CD14-positive monocyte (primary cell): ENCODE results near the gene GIT1. TPM values are rescaled to one million over a fixed set of nuclear protein-coding genes. Genes with fewer than 3 reads are reported as not detected.
A peak's percentile ranks its signal among the peaks of the same experiment; 100 is the strongest.

ENCODE experiments used
- DNase-seq, 3 donors: peaks; one replicate each; pipeline ENCODE4 v3.0.0-alpha.2; 2011 to 2022
- H2AFZ ChIP-seq: 2 replicates; pipeline ENCODE4 v1.6.0; 2012; ENCODE audit warnings: mild to moderate bottlenecking, low read depth, low read length, inconsistent platforms; ENCODE audit not compliant: insufficient read depth, poor library complexity, severe bottlenecking
- H3K27ac ChIP-seq, 2 donors: 1 replicate in 1 of 2; 2 replicates in 1 of 2; pipeline ENCODE4 v1.5.1; 2012 to 2013; ENCODE audit warnings: low read length in 2 of 2, control low read depth in 1 of 2, inconsistent platforms in 1 of 2, low read depth in 1 of 2, mild to moderate bottlenecking in 1 of 2
- H3K27me3 ChIP-seq, 2 donors: one replicate each; pipeline versions ENCODE4 v1.6.0 to v1.6.1; 2011 to 2013; ENCODE audit warnings: low read length in 2 of 2; ENCODE audit not compliant: control insufficient read depth in 2 of 2, insufficient read depth in 2 of 2
- H3K36me3 ChIP-seq, 2 donors: replicated peaks in 1 of 2; 1 replicate in 1 of 2; 2 replicates in 1 of 2; pipeline versions ENCODE4 v1.5.1 to v1.6.1; 2012 to 2013; ENCODE audit warnings: low read length in 2 of 2, control low read depth in 1 of 2, inconsistent platforms in 1 of 2, mild to moderate bottlenecking in 1 of 2; ENCODE audit not compliant: insufficient read depth in 2 of 2, control insufficient read depth in 1 of 2
- H3K4me1 ChIP-seq, 2 donors: 1 replicate in 1 of 2; 2 replicates in 1 of 2; pipeline versions ENCODE4 v1.5.1 to v1.6.1; 2012 to 2013; ENCODE audit warnings: low read length in 2 of 2, control low read depth in 1 of 2, inconsistent platforms in 1 of 2, mild to moderate bottlenecking in 1 of 2, moderate library complexity in 1 of 2; ENCODE audit not compliant: insufficient read depth in 2 of 2, control insufficient read depth in 1 of 2
- H3K4me2 ChIP-seq: replicated peaks from 2 replicates; pipeline ENCODE3; 2012; ENCODE audit warnings: low read length, moderate library complexity, mild to moderate bottlenecking; ENCODE audit not compliant: poor library complexity, severe bottlenecking; ENCODE audit errors: extremely low read depth
- H3K4me3 ChIP-seq, 3 experiments: fragments of 200-600 bp in 1 of 3; sonication (generic) in 1 of 3; replicated peaks in 1 of 3; 1 replicate in 2 of 3; 2 replicates in 1 of 3; pipeline ENCODE4 v1.5.1; 2011 to 2013; ENCODE audit warnings: low read length in 3 of 3, mild to moderate bottlenecking in 3 of 3, control low read depth in 2 of 3, low read depth in 2 of 3, inconsistent platforms in 1 of 3, moderate library complexity in 1 of 3
- H3K79me2 ChIP-seq: 2 replicates; pipeline ENCODE4 v1.6.0; 2012; ENCODE audit warnings: mild to moderate bottlenecking, control low read depth, inconsistent platforms, low read length, moderate library complexity; ENCODE audit not compliant: insufficient read depth
- H3K9ac ChIP-seq: 2 replicates; pipeline ENCODE4 v1.6.0; 2017; ENCODE audit warnings: low read length, mild to moderate bottlenecking; ENCODE audit not compliant: insufficient read depth, poor library complexity, severe bottlenecking
- H3K9me3 ChIP-seq, 2 donors: replicated peaks in 1 of 2; 1 replicate in 1 of 2; 2 replicates in 1 of 2; pipeline versions ENCODE4 v1.5.1 to v1.6.1; 2012 to 2013; ENCODE audit warnings: low read length in 2 of 2, control low read depth in 1 of 2; ENCODE audit not compliant: control insufficient read depth in 1 of 2, insufficient read depth in 1 of 2
- H4K20me1 ChIP-seq: 2 replicates; pipeline ENCODE4 v1.6.0; 2012; ENCODE audit warnings: mild to moderate bottlenecking, low read length, control low read depth, moderate library complexity; ENCODE audit not compliant: insufficient read depth
- H3K27ac Mint-ChIP-seq, 7 donors: one replicate each; pipeline ENCODE4 v1.8.0; 2020; ENCODE audit warnings: mild to moderate bottlenecking in 7 of 7, mixed read lengths in 7 of 7, moderate library complexity in 6 of 7, inconsistent platforms in 2 of 7
- H3K27me3 Mint-ChIP-seq, 3 donors: one replicate each; pipeline ENCODE4 v1.8.0; 2021 to 2022; ENCODE audit warnings: low read depth in 3 of 3, mild to moderate bottlenecking in 3 of 3, mixed read lengths in 3 of 3, moderate library complexity in 3 of 3, inconsistent platforms in 1 of 3
- H3K36me3 Mint-ChIP-seq, 2 donors: one replicate each; pipeline ENCODE4 v1.8.0; 2020; ENCODE audit warnings: mixed read lengths in 2 of 2, inconsistent platforms in 1 of 2, mild to moderate bottlenecking in 1 of 2
- H3K4me1 Mint-ChIP-seq: one replicate; pipeline ENCODE4 v1.8.0; 2020; ENCODE audit warnings: mild to moderate bottlenecking, mixed read lengths
- H3K4me3 Mint-ChIP-seq, 2 donors: one replicate each; pipeline ENCODE4 v1.8.0; 2020; ENCODE audit warnings: mild to moderate bottlenecking in 2 of 2, mixed read lengths in 2 of 2, moderate library complexity in 1 of 2
- H3K9me3 Mint-ChIP-seq, 7 donors: one replicate each; pipeline ENCODE4 v1.8.0; 2020 to 2022; ENCODE audit warnings: mixed read lengths in 7 of 7, mild to moderate bottlenecking in 6 of 7, moderate library complexity in 6 of 7, inconsistent platforms in 2 of 7
- WGBS: methylation state at CpG from one replicate; pipeline ENCODE4 v1.1.5; 2013; ENCODE audit warnings: missing lambda C conversion rate; ENCODE audit not compliant: insufficient coverage; 5-methylcytosine and 5-hydroxymethylcytosine counted together
- intact Hi-C, 2 donors: fragments of 100-400 bp; cut with micrococcal nuclease; formaldehyde crosslinking; loops; one replicate each; pipeline versions ENCODE4 v1.15.0 to v1.15.1; 2023
- polyA plus RNA-seq, 3 donors: library from polyadenylated mRNA; depleted of rRNA in 1 of 3; unstranded in 2 of 3; stranded (reverse) in 1 of 3; fragments of 300-500 nt in 2 of 3; fragments of >200 nt in 1 of 3; fragmentation: Illumina TruSeq in 2 of 3; gene quantifications; 1 replicate in 2 of 3; 2 replicates in 1 of 3; pipeline ENCODE4 v1.2.3, GENCODE V29; 2012 to 2021
- TF ChIP-seq, protein P1 (sequence below): fragments of 200-600 bp; IDR thresholded peaks from one replicate; pipeline ENCODE4 v1.8.0; 2022; ENCODE audit warnings: antibody characterized with exemption, mild to moderate bottlenecking

The GIT1 gene
- polyA plus RNA-seq, 3 donors: 3.1 to 41.7 (median 4.4) TPM

DNA sequence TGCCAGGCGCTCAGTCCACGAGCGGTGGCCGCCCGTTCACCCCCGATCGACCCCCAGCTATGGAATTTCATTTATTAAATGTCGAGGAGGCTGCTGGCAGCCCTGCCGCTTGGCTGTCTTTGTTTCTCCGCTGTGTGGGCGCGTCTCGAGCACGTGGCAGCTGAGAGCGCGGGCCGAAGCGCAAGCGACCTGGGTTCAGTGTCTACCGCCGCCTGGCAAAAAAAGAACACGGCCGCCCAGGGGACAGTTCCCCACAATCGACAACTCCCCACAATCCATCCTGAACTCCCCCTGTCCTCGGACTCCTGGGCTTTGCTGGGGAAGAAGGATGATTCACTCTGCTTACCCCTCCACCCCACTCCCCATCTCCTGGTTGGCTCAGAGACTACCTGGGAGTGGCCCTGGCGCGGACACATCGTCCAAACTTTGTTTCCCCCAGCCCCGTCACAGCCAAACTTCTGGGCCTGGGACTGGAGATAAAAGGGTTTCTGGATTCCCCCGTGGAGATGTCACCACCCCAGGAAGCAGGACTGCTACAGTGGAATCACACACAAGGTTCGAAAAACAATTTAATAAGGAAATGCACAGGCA, 1.8 kb upstream of the GIT1 start:
- intact Hi-C loops: no loop called here
- peak overlapping the region in 1 of 7 donors; percentile 50 for H3K27ac Mint-ChIP-seq
- H3K27me3 Mint-ChIP-seq: peaks cover 24 to 45% (median 33%) of the 10 kb centered on the region in 3 donors
- H3K4me3 Mint-ChIP-seq: peak overlapping the region; percentile 75 to 92
- no peaks in the 10 kb centered on the region for H3K9me3 ChIP-seq
- no peak overlapping the region for H3K27ac ChIP-seq
- peaks cover 65 to 70% of the 10 kb centered on the region in 2 donors for H3K4me1 ChIP-seq
- no peak overlapping the region for H3K9ac ChIP-seq
- H3K4me3 ChIP-seq: peak overlapping the region in 2 of 3 experiments; percentile 23 to 88
- H3K27me3 ChIP-seq: peaks cover 2 to 29% of the 10 kb centered on the region in 2 donors
- peak overlapping the region; percentile 73 for H2AFZ ChIP-seq
- H3K9me3 Mint-ChIP-seq: peaks cover 0 to 3% (median 0%) of the 10 kb centered on the region in 7 donors
- under 1% methylated on average over 26 of the region's 31 CpGs for WGBS
- DNase-seq: peak in 1 of 3 donors; percentile 54
- H3K36me3 Mint-ChIP-seq: no peaks in the 10 kb centered on the region
- peaks cover 65% of the 10 kb centered on the region for H3K4me1 Mint-ChIP-seq
- H4K20me1 ChIP-seq: peaks cover 30% of the 10 kb centered on the region
- TF ChIP-seq, protein P1, sequence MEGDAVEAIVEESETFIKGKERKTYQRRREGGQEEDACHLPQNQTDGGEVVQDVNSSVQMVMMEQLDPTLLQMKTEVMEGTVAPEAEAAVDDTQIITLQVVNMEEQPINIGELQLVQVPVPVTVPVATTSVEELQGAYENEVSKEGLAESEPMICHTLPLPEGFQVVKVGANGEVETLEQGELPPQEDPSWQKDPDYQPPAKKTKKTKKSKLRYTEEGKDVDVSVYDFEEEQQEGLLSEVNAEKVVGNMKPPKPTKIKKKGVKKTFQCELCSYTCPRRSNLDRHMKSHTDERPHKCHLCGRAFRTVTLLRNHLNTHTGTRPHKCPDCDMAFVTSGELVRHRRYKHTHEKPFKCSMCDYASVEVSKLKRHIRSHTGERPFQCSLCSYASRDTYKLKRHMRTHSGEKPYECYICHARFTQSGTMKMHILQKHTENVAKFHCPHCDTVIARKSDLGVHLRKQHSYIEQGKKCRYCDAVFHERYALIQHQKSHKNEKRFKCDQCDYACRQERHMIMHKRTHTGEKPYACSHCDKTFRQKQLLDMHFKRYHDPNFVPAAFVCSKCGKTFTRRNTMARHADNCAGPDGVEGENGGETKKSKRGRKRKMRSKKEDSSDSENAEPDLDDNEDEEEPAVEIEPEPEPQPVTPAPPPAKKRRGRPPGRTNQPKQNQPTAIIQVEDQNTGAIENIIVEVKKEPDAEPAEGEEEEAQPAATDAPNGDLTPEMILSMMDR: no peak
- peak overlapping the region; percentile 96 for H3K4me2 ChIP-seq
- no peaks in the 10 kb centered on the region for H3K36me3 ChIP-seq
- H3K79me2 ChIP-seq: peaks cover 28% of the 10 kb centered on the region

DNA sequence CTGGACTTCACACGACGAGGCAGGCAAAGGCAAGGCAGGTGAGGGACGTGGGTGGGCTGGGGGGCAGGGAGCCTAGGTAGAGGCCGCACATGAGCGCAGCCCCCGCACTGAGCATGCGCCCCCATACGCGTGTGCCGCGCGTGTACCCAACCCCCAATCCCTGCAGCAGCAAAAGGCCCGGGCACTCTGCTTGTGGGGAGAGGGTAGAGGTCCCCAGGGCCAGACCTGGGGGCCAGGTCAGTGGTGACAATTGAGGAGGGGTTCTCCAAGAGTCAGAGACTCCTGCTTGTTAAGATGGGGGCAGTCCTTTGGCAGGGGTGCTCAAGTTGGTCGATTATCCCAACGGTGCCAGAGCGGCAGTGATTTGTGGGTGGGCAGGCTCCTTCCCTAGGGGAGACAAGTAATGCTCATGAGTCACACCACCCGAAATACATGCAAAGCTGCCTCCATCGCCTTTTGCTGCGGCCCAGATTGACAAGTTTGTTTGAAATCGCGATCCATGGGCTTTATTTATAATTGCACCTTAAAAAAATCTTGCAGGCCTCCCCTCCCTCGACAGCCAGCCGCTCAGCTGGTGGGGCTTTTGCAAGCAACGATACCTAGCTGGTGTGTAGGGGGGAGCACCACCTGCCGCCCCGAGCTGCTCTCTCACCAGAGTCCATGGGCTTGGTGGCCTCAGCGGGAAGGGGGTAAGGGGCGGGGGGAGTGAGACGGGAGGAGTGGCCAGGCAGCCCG, 1.1 kb upstream of the GIT1 start:
- Mint-ChIP-seq H3K27ac (peak overlapping the region in 2 of 7 donors; percentile 46 to 75), H3K9me3 (peaks cover 0 to 3% (median 0%) of the 10 kb centered on the region in 7 donors), H3K4me1 (peaks cover 72% of the 10 kb centered on the region), H3K4me3 (peak overlapping the region; percentile 78 to 92), H3K27me3 (peaks cover 24 to 45% (median 31%) of the 10 kb centered on the region in 3 donors), H3K36me3 (no peaks in the 10 kb centered on the region)
- TF ChIP-seq, protein P1: no peak
- no peak for DNase-seq
- peaks cover 35% of the 10 kb centered on the region for H3K79me2 ChIP-seq
- peaks cover 72 to 76% of the 10 kb centered on the region in 2 donors for H3K4me1 ChIP-seq
- H3K9me3 ChIP-seq: no peaks in the 10 kb centered on the region
- peak overlapping the region; percentile 99 for H2AFZ ChIP-seq
- H3K27me3 ChIP-seq: peaks cover 2 to 29% of the 10 kb centered on the region in 2 donors
- intact Hi-C loops: no loop called here
- peak overlapping the region; percentile 96 for H3K4me2 ChIP-seq
- peaks cover 37% of the 10 kb centered on the region for H4K20me1 ChIP-seq
- H3K4me3 ChIP-seq: peak overlapping the region in 1 of 3 experiments; percentile 88
- H3K9ac ChIP-seq: no peak overlapping the region
- H3K36me3 ChIP-seq: no peaks in the 10 kb centered on the region
- no peak overlapping the region for H3K27ac ChIP-seq
- WGBS: 23% methylated on average over 12 of the region's 30 CpGs
